Neural cell (in vitro differentiated cells): ENCODE data around the gene SLC5A5.

Experiments used
- EP300 ChIP-seq: fragments of 450-650 bp; conservative IDR thresholded peaks from 2 replicates; pipeline ENCODE4 v1.6.1; 2014; ENCODE audit warnings: antibody characterized with exemption, mild to moderate bottlenecking, moderate library complexity; ENCODE audit not compliant: poor library complexity, severe bottlenecking
- EZH2 ChIP-seq: fragments of 200-600, 300-800 bp; shearing (Covaris generic), sonication (generic); IDR thresholded peaks from 2 replicates; pipeline ENCODE4 v1.6.1; 2014; ENCODE audit warnings: antibody characterized with exemption, low read length, borderline replicate concordance, mild to moderate bottlenecking; ENCODE audit not compliant: insufficient read depth, poor library complexity, severe bottlenecking
- MXI1 ChIP-seq: fragments of 450-650 bp; conservative IDR thresholded peaks from 2 replicates; pipeline ENCODE4 v1.6.1; 2014; ENCODE audit warnings: antibody characterized with exemption, mild to moderate bottlenecking; ENCODE audit not compliant: poor library complexity, severe bottlenecking
- POLR2AphosphoS5 ChIP-seq: IDR thresholded peaks from 2 replicates; pipeline ENCODE4 v1.6.1; 2012
- RAD21 ChIP-seq: fragments of 450-650 bp; conservative IDR thresholded peaks from 2 replicates; pipeline ENCODE4 v1.6.1; 2014; ENCODE audit warnings: antibody characterized with exemption, mild to moderate bottlenecking, moderate library complexity
- TF ChIP-seq, protein P1 (sequence below): fragments of 450-650 bp; IDR thresholded peaks from 2 replicates; pipeline ENCODE4 v1.5.1; 2014; ENCODE audit warnings: antibody characterized with exemption, mild to moderate bottlenecking, moderate library complexity; ENCODE audit not compliant: poor library complexity, severe bottlenecking
- TF ChIP-seq, protein P2 (sequence below): IDR thresholded peaks from 2 replicates; pipeline ENCODE4 v1.6.1; 2012; ENCODE audit warnings: borderline replicate concordance

GRCh38 chr19:17874758-17875135, 3.0 kb downstream of the SLC5A5 start:
- TF ChIP-seq, protein P1, sequence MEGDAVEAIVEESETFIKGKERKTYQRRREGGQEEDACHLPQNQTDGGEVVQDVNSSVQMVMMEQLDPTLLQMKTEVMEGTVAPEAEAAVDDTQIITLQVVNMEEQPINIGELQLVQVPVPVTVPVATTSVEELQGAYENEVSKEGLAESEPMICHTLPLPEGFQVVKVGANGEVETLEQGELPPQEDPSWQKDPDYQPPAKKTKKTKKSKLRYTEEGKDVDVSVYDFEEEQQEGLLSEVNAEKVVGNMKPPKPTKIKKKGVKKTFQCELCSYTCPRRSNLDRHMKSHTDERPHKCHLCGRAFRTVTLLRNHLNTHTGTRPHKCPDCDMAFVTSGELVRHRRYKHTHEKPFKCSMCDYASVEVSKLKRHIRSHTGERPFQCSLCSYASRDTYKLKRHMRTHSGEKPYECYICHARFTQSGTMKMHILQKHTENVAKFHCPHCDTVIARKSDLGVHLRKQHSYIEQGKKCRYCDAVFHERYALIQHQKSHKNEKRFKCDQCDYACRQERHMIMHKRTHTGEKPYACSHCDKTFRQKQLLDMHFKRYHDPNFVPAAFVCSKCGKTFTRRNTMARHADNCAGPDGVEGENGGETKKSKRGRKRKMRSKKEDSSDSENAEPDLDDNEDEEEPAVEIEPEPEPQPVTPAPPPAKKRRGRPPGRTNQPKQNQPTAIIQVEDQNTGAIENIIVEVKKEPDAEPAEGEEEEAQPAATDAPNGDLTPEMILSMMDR = no peak
- TF ChIP-seq MXI1 = no peak
- TF ChIP-seq POLR2AphosphoS5 = no peak
- TF ChIP-seq EZH2 = no peak
- no peak for TF ChIP-seq RAD21
- TF ChIP-seq, protein P2, sequence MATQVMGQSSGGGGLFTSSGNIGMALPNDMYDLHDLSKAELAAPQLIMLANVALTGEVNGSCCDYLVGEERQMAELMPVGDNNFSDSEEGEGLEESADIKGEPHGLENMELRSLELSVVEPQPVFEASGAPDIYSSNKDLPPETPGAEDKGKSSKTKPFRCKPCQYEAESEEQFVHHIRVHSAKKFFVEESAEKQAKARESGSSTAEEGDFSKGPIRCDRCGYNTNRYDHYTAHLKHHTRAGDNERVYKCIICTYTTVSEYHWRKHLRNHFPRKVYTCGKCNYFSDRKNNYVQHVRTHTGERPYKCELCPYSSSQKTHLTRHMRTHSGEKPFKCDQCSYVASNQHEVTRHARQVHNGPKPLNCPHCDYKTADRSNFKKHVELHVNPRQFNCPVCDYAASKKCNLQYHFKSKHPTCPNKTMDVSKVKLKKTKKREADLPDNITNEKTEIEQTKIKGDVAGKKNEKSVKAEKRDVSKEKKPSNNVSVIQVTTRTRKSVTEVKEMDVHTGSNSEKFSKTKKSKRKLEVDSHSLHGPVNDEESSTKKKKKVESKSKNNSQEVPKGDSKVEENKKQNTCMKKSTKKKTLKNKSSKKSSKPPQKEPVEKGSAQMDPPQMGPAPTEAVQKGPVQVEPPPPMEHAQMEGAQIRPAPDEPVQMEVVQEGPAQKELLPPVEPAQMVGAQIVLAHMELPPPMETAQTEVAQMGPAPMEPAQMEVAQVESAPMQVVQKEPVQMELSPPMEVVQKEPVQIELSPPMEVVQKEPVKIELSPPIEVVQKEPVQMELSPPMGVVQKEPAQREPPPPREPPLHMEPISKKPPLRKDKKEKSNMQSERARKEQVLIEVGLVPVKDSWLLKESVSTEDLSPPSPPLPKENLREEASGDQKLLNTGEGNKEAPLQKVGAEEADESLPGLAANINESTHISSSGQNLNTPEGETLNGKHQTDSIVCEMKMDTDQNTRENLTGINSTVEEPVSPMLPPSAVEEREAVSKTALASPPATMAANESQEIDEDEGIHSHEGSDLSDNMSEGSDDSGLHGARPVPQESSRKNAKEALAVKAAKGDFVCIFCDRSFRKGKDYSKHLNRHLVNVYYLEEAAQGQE = no peak
- no peak for TF ChIP-seq EP300
